Stimulated activated CD4-positive, alpha-beta T cell treated with anti-CD3 and anti-CD28 coated beads, Interleukin-2, amount 100 ng/mL, for 24 hours (primary cell): ENCODE data around the gene CXCR5.

Experiments used
- DNase-seq, 2 donors: peaks; one replicate each; pipeline ENCODE4 v3.0.0-alpha.2; 2020

Gene CXCR5

GRCh38 chr11:118914178-118914918 is 30.7 kb downstream of the CXCR5 start:
- peak; percentile 67 to 75 for DNase-seq

GRCh38 chr11:118914987-118915386 is 31.3 kb downstream of the CXCR5 start:
- DNase-seq, result no peak

GRCh38 chr11:118915396-118915795 is 31.7 kb downstream of the CXCR5 start:
- no peak for DNase-seq

- DNase-seq, result no peak
Observed at GRCh38 chr11:118915941-118916841, 32.5 kb downstream of the CXCR5 start.

GRCh38 chr11:118916842-118917388 is 33.2 kb downstream of the CXCR5 start:
- no peak for DNase-seq

- DNase-seq, result peak; percentile 61 to 66
Observed at GRCh38 chr11:118917481-118918127, 33.9 kb downstream of the CXCR5 start.

- peak; percentile 48 to 50 for DNase-seq
Observed at GRCh38 chr11:118918128-118918685, 34.5 kb downstream of the CXCR5 start.

- DNase-seq, result peak in 1 of 2 donors; percentile 34
Observed at GRCh38 chr11:118918686-118919280, 35.1 kb downstream of the CXCR5 start.

GRCh38 chr11:118921121-118921928 is 37.6 kb downstream of the CXCR5 start:
- peak in 1 of 2 donors; percentile 28 for DNase-seq

GRCh38 chr11:118921929-118922744 is 38.4 kb downstream of the CXCR5 start:
- DNase-seq, result no peak

- no peak for DNase-seq
Observed at GRCh38 chr11:118922745-118923627, 39.3 kb downstream of the CXCR5 start.

GRCh38 chr11:118923721-118924587 is 40.3 kb downstream of the CXCR5 start:
- DNase-seq, result no peak

- peak; percentile 60 to 63 for DNase-seq
Observed at GRCh38 chr11:118924591-118925585, 41.2 kb downstream of the CXCR5 start.

GRCh38 chr11:118927554-118928100 is 43.9 kb downstream of the CXCR5 start:
- DNase-seq, result no peak

- DNase-seq, result peak; percentile 94 to 95
Observed at GRCh38 chr11:118928101-118928869, 44.6 kb downstream of the CXCR5 start.
